Measurements from ENCODE around the gene OVCH1. TPM values are rescaled to one million over a fixed set of nuclear protein-coding genes. Genes with fewer than 3 reads are reported as not detected.

Gene OVCH1
- not detected in 2 replicates for total RNA-seq

GRCh38 chr12:29497588-29497987 is at the start of gene OVCH1:
TSS of gene OVCH1 (minus strand) at chr12:29497686. CDS start at chr12:29497686, 0 bp downstream.
- no peaks in the 10 kb centered on the region for H3K36me3 ChIP-seq (ENCODE audit: control insufficient read depth, insufficient read depth, low read length)
- no peak for DNase-seq (ENCODE audit: low read depth)
- TF ChIP-seq CTCF (IDR thresholded peaks at IDR 0.05; ENCODE audit: insufficient read depth, low read length, poor library complexity, severe bottlenecking), result no peak
- H3K4me3 ChIP-seq (ENCODE audit: low read depth, low read length), result no peak within 1 kb of the TSS
- H3K27me3 ChIP-seq (ENCODE audit: control insufficient read depth, insufficient read depth, low read length), result no peaks in the 10 kb centered on the region

GRCh38 chr12:29547151-29547632 is 49.7 kb upstream of the OVCH1 start:
- Histone ChIP-seq H3K4me3 (ENCODE audit: low read depth, low read length) (no peak overlapping the region), H3K27me3 (ENCODE audit: control insufficient read depth, insufficient read depth, low read length) (no peaks in the 10 kb centered on the region), H3K36me3 (ENCODE audit: control insufficient read depth, insufficient read depth, low read length) (no peaks in the 10 kb centered on the region)
- TF ChIP-seq CTCF (IDR thresholded peaks at IDR 0.05; ENCODE audit: insufficient read depth, low read length, poor library complexity, severe bottlenecking), result no peak
- no peak for DNase-seq (ENCODE audit: low read depth)

- Histone ChIP-seq H3K4me3 (ENCODE audit: low read depth, low read length) (no peak overlapping the region), H3K27me3 (ENCODE audit: control insufficient read depth, insufficient read depth, low read length) (no peaks in the 10 kb centered on the region), H3K36me3 (ENCODE audit: control insufficient read depth, insufficient read depth, low read length) (no peaks in the 10 kb centered on the region)
- DNase-seq (ENCODE audit: low read depth), result no peak
- TF ChIP-seq CTCF (IDR thresholded peaks at IDR 0.05; ENCODE audit: insufficient read depth, low read length, poor library complexity, severe bottlenecking), result no peak
These were observed 48.5 kb upstream of the OVCH1 start for GRCh38 chr12:29546000-29546399.

GRCh38 chr12:29545102-29545467 is 47.6 kb upstream of the OVCH1 start:
- Histone ChIP-seq H3K27me3 (ENCODE audit: control insufficient read depth, insufficient read depth, low read length) (no peaks in the 10 kb centered on the region), H3K4me3 (ENCODE audit: low read depth, low read length) (no peak overlapping the region), H3K36me3 (ENCODE audit: control insufficient read depth, insufficient read depth, low read length) (no peaks in the 10 kb centered on the region)
- TF ChIP-seq CTCF (IDR thresholded peaks at IDR 0.05; ENCODE audit: insufficient read depth, low read length, poor library complexity, severe bottlenecking), result no peak
- DNase-seq (ENCODE audit: low read depth), result no peak

- no peak for DNase-seq (ENCODE audit: low read depth)
- no peaks in the 10 kb centered on the region for H3K27me3 ChIP-seq (ENCODE audit: control insufficient read depth, insufficient read depth, low read length)
- H3K36me3 ChIP-seq (ENCODE audit: control insufficient read depth, insufficient read depth, low read length), result no peaks in the 10 kb centered on the region
- no peak for TF ChIP-seq CTCF (IDR thresholded peaks at IDR 0.05; ENCODE audit: insufficient read depth, low read length, poor library complexity, severe bottlenecking)
- H3K4me3 ChIP-seq (ENCODE audit: low read depth, low read length), result no peak overlapping the region
These were observed 47.1 kb upstream of the OVCH1 start for GRCh38 chr12:29544428-29545101.

- TF ChIP-seq CTCF (IDR thresholded peaks at IDR 0.05; ENCODE audit: insufficient read depth, low read length, poor library complexity, severe bottlenecking), result no peak
- DNase-seq (ENCODE audit: low read depth), result no peak
- no peaks in the 10 kb centered on the region for H3K36me3 ChIP-seq (ENCODE audit: control insufficient read depth, insufficient read depth, low read length)
- H3K4me3 ChIP-seq (ENCODE audit: low read depth, low read length), result no peak overlapping the region
- H3K27me3 ChIP-seq (ENCODE audit: control insufficient read depth, insufficient read depth, low read length), result no peaks in the 10 kb centered on the region
These were observed 45.5 kb upstream of the OVCH1 start for GRCh38 chr12:29543036-29543435.

All from kidney epithelial cell (primary cell).